ENCODE results near the gene KYNU.
"Not testable (repeated sequence)": the region's sequence is repeated elsewhere in the genome, so short reads cannot be mapped to it uniquely, and the experiment has no call there.

KYNU gene

GRCh38 chr2:142877216-142877838 lies at the start of gene KYNU:
Gene KYNU (plus strand): TSS chr2:142877664. CDS start chr2:142885368, 7,704 bp downstream.
- TF ChIP-seq POLR2A (IDR thresholded peaks at IDR 0.05; ENCODE audit: low read length) = no peak
- no peak for TF ChIP-seq GATA1 (IDR thresholded peaks at IDR 0.05; ENCODE audit: low read depth, low read length)
- DNase-seq = no peak

DNA sequence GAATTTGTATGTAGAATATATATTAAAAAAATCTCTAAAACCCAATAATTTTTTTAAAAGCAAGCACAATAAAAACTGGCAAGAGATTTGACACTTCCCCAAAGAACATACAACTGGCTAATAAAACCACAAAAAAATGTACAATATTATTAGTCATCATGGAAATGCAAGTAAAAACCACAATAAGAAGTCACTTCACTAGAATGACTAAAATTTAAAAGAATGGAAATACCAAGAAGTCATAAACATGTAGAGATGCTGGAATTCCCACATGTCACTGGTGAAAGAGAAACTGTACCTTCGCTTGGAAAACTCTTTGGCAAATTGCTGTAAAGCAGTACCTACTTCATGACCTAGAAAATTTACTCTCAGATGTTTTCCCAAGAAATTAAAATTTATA lies 43.4 kb upstream of the KYNU start:
- TF ChIP-seq GATA1 (IDR thresholded peaks at IDR 0.05; ENCODE audit: low read depth, low read length) (no peak), POLR2A (IDR thresholded peaks at IDR 0.05; ENCODE audit: low read length) (no peak)
- DNase-seq = no peak

DNA sequence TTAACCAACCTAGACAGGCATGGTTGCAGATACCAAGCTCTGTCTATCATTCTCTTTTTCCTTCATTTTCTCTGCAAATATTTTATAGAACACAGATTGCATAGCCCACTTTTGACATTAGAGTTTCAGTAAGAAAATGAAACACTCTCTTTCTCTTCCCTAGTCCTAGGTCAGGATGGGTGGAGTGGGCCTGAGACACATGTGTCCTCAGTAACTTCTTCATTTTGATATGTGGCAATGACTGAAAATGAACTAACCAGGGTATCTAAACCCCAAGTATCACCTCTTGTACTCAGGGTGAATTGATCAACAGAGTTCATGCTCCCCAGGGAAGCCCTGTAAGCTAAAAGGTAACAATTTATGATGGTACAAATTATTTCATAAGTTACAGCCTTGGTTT lies 37.0 kb upstream of the KYNU start:
- TF ChIP-seq POLR2A (IDR thresholded peaks at IDR 0.05; ENCODE audit: low read length) (no peak), GATA1 (IDR thresholded peaks at IDR 0.05; ENCODE audit: low read depth, low read length) (no peak)
- DNase-seq = no peak

DNA sequence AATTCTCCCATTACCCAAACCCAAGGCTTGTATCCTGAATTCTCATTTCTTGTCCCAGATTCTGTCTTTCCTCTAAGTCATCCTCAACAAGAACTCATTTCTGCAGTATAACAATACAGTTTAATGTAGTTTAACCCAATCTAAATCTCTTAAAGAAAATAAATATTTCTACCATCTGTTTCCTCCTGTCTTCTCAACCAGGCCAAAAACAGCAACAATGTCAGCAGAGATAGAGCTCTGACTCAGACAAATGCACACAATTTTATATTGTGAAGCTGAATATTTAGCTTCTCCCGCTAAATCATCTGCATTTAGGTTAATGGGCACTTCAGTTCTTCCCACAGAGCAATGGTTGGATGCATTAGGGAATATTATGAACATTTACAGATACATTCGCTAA lies 35.7 kb upstream of the KYNU start:
- TF ChIP-seq GATA1 (IDR thresholded peaks at IDR 0.05; ENCODE audit: low read depth, low read length) (no peak), POLR2A (IDR thresholded peaks at IDR 0.05; ENCODE audit: low read length) (no peak)
- DNase-seq = no peak

GRCh38 chr2:142842369-142842768 lies 35.1 kb upstream of the KYNU start:
- no peak for DNase-seq
- no peak for TF ChIP-seq POLR2A (IDR thresholded peaks at IDR 0.05; ENCODE audit: low read length)
- no peak for TF ChIP-seq GATA1 (IDR thresholded peaks at IDR 0.05; ENCODE audit: low read depth, low read length)

DNA sequence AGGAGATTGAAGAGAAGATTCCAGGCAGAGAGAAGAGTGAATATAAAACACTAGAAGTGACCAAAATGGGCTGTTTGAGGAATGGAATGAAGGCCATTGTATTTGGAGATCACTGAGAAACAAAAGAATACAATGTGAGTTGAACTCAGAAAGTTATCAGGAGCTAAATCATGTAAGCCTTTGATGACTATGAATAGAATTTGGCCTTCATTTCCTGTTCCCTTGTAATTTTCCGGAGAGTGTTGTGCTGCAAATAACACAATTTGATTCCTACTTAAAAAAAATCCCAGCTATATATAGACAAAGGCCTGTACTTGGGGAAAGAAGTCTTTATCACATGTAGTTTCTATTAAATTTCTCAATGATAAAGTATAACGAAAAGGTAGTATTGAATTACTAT lies 33.7 kb upstream of the KYNU start:
- no peak for DNase-seq
- no peak for TF ChIP-seq POLR2A (IDR thresholded peaks at IDR 0.05; ENCODE audit: low read length)
- no peak for TF ChIP-seq GATA1 (IDR thresholded peaks at IDR 0.05; ENCODE audit: low read depth, low read length)

GRCh38 chr2:142848023-142848606 lies 29.3 kb upstream of the KYNU start:
- TF ChIP-seq POLR2A (IDR thresholded peaks at IDR 0.05; ENCODE audit: low read length) (no peak), GATA1 (IDR thresholded peaks at IDR 0.05; ENCODE audit: low read depth, low read length) (no peak)
- no peak for DNase-seq

- no peak for TF ChIP-seq POLR2A (IDR thresholded peaks at IDR 0.05; ENCODE audit: low read length)
- TF ChIP-seq GATA1 (IDR thresholded peaks at IDR 0.05; ENCODE audit: low read depth, low read length) = no peak
- no peak for DNase-seq
These were observed 27.6 kb upstream of the KYNU start for GRCh38 chr2:142849820-142850219.

GRCh38 chr2:142853912-142854311 lies 23.6 kb upstream of the KYNU start:
- TF ChIP-seq POLR2A (IDR thresholded peaks at IDR 0.05; ENCODE audit: low read length) = no peak
- no peak for TF ChIP-seq GATA1 (IDR thresholded peaks at IDR 0.05; ENCODE audit: low read depth, low read length)
- DNase-seq = no peak

GRCh38 chr2:142857256-142858164 lies 20.0 kb upstream of the KYNU start:
- no peak for DNase-seq
- TF ChIP-seq POLR2A (IDR thresholded peaks at IDR 0.05; ENCODE audit: low read length) (no peak), GATA1 (IDR thresholded peaks at IDR 0.05; ENCODE audit: low read depth, low read length) (no peak)

DNA sequence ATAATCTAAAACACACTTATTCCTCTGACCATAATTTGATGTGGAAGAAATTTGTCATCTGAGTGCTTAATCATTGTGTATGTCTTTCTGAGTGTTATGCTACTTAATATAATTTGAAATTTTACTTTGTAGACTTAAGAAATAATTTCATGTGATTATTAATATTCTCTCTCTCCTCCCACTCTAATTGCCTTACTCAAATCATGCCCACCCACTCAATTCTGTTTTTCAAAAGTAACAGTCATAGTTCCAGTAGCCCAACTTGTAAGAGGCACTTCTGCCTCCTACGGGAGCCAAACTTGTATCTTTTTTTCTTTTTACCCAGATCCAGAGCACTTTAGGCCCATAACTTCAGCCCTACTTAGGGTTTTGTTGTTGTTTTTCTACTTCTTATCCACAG lies 18.5 kb upstream of the KYNU start:
- DNase-seq = no peak
- TF ChIP-seq GATA1 (IDR thresholded peaks at IDR 0.05; ENCODE audit: low read depth, low read length) (no peak), POLR2A (IDR thresholded peaks at IDR 0.05; ENCODE audit: low read length) (no peak)

GRCh38 chr2:142862299-142862698 lies 15.2 kb upstream of the KYNU start:
- TF ChIP-seq GATA1 (IDR thresholded peaks at IDR 0.05; ENCODE audit: low read depth, low read length) (no peak), POLR2A (IDR thresholded peaks at IDR 0.05; ENCODE audit: low read length) (no peak)
- DNase-seq = no peak

DNA sequence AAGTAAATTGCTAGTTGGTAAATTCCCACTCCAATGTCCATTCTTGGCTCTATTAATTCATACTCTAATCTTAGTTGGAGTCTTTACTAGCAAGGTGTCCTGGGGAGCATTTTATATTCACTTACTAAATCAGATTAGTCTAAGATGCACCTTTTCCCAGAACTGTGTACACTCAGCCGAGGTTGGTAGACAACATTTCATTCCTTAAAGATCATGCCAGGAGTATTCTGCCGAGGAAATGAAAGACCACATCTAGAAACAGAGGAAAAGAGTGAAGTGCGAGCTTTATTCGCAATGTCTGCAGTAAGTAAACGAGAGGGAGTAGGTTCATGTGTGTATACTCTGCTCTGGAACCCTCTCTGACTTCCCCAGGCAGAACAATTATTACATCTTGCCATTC lies 14.6 kb upstream of the KYNU start:
- TF ChIP-seq GATA1 (IDR thresholded peaks at IDR 0.05; ENCODE audit: low read depth, low read length) (no peak), POLR2A (IDR thresholded peaks at IDR 0.05; ENCODE audit: low read length) (no peak)
- no peak for DNase-seq

GRCh38 chr2:142863485-142863961 lies 13.9 kb upstream of the KYNU start:
- TF ChIP-seq POLR2A (IDR thresholded peaks at IDR 0.05; ENCODE audit: low read length) (no peak), GATA1 (IDR thresholded peaks at IDR 0.05; ENCODE audit: low read depth, low read length) (no peak)
- no peak for DNase-seq

- not testable (repeated sequence) for DNase-seq
These were observed 12.9 kb upstream of the KYNU start for GRCh38 chr2:142864605-142865004.
